ENCODE data around the gene SNX20.
A peak's percentile ranks its signal among the peaks of the same experiment; 100 is the strongest.

DNA sequence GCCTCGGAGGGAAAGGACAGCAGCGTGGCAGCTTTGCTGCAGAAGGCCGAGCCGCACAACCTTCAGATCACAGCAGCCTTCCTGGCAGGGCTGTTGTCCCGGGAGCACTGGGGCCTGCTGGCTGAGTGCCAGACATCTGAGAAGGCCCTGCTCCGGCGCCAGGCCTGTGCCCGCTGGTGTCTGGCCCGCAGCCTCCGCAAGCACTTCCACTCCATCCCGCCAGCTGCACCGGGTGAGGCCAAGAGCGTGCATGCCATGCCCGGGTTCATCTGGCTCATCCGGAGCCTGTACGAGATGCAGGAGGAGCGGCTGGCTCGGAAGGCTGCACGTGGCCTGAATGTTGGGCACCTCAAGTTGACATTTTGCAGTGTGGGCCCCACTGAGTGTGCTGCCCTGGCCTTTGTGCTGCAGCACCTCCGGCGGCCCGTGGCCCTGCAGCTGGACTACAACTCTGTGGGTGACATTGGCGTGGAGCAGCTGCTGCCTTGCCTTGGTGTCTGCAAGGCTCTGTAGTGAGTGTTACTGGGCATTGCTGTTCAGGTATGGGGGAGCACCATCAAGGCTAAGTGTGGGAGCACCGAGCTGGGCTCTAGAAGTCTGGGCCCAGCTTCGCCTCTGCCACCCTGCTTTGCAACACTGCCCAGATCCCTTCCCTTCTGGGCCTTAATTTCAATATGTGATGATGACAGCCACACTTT is 30.9 kb upstream of the SNX20 start:
- TF ChIP-seq, protein P1, sequence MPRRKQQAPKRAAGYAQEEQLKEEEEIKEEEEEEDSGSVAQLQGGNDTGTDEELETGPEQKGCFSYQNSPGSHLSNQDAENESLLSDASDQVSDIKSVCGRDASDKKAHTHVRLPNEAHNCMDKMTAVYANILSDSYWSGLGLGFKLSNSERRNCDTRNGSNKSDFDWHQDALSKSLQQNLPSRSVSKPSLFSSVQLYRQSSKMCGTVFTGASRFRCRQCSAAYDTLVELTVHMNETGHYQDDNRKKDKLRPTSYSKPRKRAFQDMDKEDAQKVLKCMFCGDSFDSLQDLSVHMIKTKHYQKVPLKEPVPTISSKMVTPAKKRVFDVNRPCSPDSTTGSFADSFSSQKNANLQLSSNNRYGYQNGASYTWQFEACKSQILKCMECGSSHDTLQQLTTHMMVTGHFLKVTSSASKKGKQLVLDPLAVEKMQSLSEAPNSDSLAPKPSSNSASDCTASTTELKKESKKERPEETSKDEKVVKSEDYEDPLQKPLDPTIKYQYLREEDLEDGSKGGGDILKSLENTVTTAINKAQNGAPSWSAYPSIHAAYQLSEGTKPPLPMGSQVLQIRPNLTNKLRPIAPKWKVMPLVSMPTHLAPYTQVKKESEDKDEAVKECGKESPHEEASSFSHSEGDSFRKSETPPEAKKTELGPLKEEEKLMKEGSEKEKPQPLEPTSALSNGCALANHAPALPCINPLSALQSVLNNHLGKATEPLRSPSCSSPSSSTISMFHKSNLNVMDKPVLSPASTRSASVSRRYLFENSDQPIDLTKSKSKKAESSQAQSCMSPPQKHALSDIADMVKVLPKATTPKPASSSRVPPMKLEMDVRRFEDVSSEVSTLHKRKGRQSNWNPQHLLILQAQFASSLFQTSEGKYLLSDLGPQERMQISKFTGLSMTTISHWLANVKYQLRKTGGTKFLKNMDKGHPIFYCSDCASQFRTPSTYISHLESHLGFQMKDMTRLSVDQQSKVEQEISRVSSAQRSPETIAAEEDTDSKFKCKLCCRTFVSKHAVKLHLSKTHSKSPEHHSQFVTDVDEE (CRISPR knock-in tag; IDR thresholded peaks at IDR 0.05) = no peak
- TF ChIP-seq TOX (CRISPR knock-in tag; IDR thresholded peaks at IDR 0.05; ENCODE audit: borderline replicate concordance) = no peak
- TF ChIP-seq, protein P2, sequence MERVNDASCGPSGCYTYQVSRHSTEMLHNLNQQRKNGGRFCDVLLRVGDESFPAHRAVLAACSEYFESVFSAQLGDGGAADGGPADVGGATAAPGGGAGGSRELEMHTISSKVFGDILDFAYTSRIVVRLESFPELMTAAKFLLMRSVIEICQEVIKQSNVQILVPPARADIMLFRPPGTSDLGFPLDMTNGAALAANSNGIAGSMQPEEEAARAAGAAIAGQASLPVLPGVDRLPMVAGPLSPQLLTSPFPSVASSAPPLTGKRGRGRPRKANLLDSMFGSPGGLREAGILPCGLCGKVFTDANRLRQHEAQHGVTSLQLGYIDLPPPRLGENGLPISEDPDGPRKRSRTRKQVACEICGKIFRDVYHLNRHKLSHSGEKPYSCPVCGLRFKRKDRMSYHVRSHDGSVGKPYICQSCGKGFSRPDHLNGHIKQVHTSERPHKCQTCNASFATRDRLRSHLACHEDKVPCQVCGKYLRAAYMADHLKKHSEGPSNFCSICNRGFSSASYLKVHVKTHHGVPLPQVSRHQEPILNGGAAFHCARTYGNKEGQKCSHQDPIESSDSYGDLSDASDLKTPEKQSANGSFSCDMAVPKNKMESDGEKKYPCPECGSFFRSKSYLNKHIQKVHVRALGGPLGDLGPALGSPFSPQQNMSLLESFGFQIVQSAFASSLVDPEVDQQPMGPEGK (CRISPR knock-in tag; IDR thresholded peaks at IDR 0.05; ENCODE audit: borderline replicate concordance) = no peak
- peak; percentile 55; the same call in 1 of the 2 replicates for TF ChIP-seq TCF4 (CRISPR knock-in tag; IDR thresholded peaks at IDR 0.05; ENCODE audit: borderline replicate concordance)
- no peak for TF ChIP-seq GLIS3 (CRISPR knock-in tag; IDR thresholded peaks at IDR 0.05)
- TF ChIP-seq, protein P3, sequence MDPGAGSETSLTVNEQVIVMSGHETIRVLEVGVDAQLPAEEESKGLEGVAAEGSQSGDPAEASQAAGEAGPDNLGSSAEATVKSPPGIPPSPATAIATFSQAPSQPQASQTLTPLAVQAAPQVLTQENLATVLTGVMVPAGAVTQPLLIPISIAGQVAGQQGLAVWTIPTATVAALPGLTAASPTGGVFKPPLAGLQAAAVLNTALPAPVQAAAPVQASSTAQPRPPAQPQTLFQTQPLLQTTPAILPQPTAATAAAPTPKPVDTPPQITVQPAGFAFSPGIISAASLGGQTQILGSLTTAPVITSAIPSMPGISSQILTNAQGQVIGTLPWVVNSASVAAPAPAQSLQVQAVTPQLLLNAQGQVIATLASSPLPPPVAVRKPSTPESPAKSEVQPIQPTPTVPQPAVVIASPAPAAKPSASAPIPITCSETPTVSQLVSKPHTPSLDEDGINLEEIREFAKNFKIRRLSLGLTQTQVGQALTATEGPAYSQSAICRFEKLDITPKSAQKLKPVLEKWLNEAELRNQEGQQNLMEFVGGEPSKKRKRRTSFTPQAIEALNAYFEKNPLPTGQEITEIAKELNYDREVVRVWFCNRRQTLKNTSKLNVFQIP (CRISPR knock-in tag; IDR thresholded peaks at IDR 0.05; ENCODE audit: borderline replicate concordance, low read depth) = no peak
- TF ChIP-seq ZFP30 (CRISPR knock-in tag; IDR thresholded peaks at IDR 0.05) = no peak
- TF ChIP-seq, protein P4, sequence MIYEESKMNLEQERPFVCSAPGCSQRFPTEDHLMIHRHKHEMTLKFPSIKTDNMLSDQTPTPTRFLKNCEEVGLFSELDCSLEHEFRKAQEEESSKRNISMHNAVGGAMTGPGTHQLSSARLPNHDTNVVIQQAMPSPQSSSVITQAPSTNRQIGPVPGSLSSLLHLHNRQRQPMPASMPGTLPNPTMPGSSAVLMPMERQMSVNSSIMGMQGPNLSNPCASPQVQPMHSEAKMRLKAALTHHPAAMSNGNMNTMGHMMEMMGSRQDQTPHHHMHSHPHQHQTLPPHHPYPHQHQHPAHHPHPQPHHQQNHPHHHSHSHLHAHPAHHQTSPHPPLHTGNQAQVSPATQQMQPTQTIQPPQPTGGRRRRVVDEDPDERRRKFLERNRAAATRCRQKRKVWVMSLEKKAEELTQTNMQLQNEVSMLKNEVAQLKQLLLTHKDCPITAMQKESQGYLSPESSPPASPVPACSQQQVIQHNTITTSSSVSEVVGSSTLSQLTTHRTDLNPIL (CRISPR knock-in tag; IDR thresholded peaks at IDR 0.05; ENCODE audit: low read depth) = no peak
- TF ChIP-seq RARB (CRISPR knock-in tag; IDR thresholded peaks at IDR 0.05) = no peak
- no peak for TF ChIP-seq ARNTL (CRISPR knock-in tag; IDR thresholded peaks at IDR 0.05; ENCODE audit: borderline replicate concordance, low read depth)
- no peak for TF ChIP-seq ZFP3 (CRISPR knock-in tag; IDR thresholded peaks at IDR 0.05)
- no peak; the same call in 1 of the 2 replicates for TF ChIP-seq ISL1 (CRISPR knock-in tag; IDR thresholded peaks at IDR 0.05)
- no peak for TF ChIP-seq OSR1 (CRISPR knock-in tag; IDR thresholded peaks at IDR 0.05)
- no peak for TF ChIP-seq SNAI2 (CRISPR knock-in tag; IDR thresholded peaks at IDR 0.05)

Data from SK-N-SH treated with all-trans-retinoic acid at 6 μM for 48 hours (cell line).